DOHH2 (cell line): Measurements from ENCODE around the gene PRKCD.
A peak's percentile ranks its signal among the peaks of the same experiment; 100 is the strongest.

Experiments used
- H3F3A ChIP-seq: fragments of 200-600 bp; sonication (generic), shearing (Covaris generic); 2 replicates; pipeline ENCODE4 v1.6.0; 2016; ENCODE audit warnings: antibody characterized with exemption, mild to moderate bottlenecking; ENCODE audit not compliant: control insufficient read depth, insufficient read depth
- H3K27ac ChIP-seq: fragments of 200-600 bp; sonication (generic); 2 replicates; pipeline ENCODE4 v1.5.1; 2014; ENCODE audit warnings: low read depth, mild to moderate bottlenecking, low read length, moderate library complexity
- H3K27me3 ChIP-seq: fragments of 200-600 bp; sonication (generic); 2 replicates; pipeline ENCODE4 v1.6.1; 2014; ENCODE audit warnings: mild to moderate bottlenecking, low read length, mixed read lengths; ENCODE audit not compliant: control insufficient read depth
- H3K36me3 ChIP-seq: fragments of 200-600 bp; sonication (generic); 2 replicates; pipeline ENCODE4 v1.6.1; 2014; ENCODE audit warnings: mild to moderate bottlenecking, low read length, moderate library complexity, mixed read lengths; ENCODE audit not compliant: control insufficient read depth
- H3K4me1 ChIP-seq: fragments of 200-600 bp; sonication (generic); 2 replicates; pipeline ENCODE4 v1.6.1; 2014; ENCODE audit warnings: mild to moderate bottlenecking, low read length, mixed read lengths; ENCODE audit not compliant: control insufficient read depth
- H3K4me2 ChIP-seq: fragments of 200-600 bp; sonication (generic); 2 replicates; pipeline ENCODE4 v1.6.0; 2014; ENCODE audit warnings: mild to moderate bottlenecking, low read length, moderate library complexity
- H3K4me3 ChIP-seq: fragments of 200-600 bp; sonication (generic); 2 replicates; pipeline ENCODE4 v1.5.1; 2014; ENCODE audit warnings: mild to moderate bottlenecking, low read length, mixed read lengths
- H3K79me2 ChIP-seq: fragments of 200-600 bp; sonication (generic); 2 replicates; pipeline ENCODE4 v1.6.1; 2014; ENCODE audit warnings: mild to moderate bottlenecking, low read length, mixed read lengths; ENCODE audit not compliant: control insufficient read depth
- H3K9me2 ChIP-seq: fragments of 200-600 bp; sonication (generic); replicated peaks from 2 replicates; pipeline ENCODE4 v1.6.1; 2014; ENCODE audit warnings: mild to moderate bottlenecking, low read length, mixed read lengths; ENCODE audit not compliant: control insufficient read depth
- H3K9me3 ChIP-seq: fragments of 200-600 bp; sonication (generic); 2 replicates; pipeline ENCODE4 v1.6.1; 2014; ENCODE audit warnings: antibody characterized with exemption, low read length, mixed read lengths; ENCODE audit not compliant: control insufficient read depth, insufficient read depth
- H4K20me1 ChIP-seq: fragments of 200-600 bp; sonication (generic); 2 replicates; pipeline ENCODE4 v1.6.0; 2014; ENCODE audit warnings: low read depth, mild to moderate bottlenecking, antibody characterized with exemption, low read length, moderate library complexity; ENCODE audit not compliant: control insufficient read depth, insufficient read depth
- EZH2phosphoT487 ChIP-seq: fragments of 200-600 bp; sonication (generic); IDR thresholded peaks from 2 replicates; pipeline ENCODE4 v1.6.1; 2017; ENCODE audit warnings: borderline replicate concordance, mild to moderate bottlenecking, antibody characterized with exemption, low read length, moderate library complexity, mixed read lengths
- TF ChIP-seq, protein P1 (sequence below): fragments of 200-600 bp; sonication (generic); IDR thresholded peaks from one replicate; pipeline ENCODE4 v1.5.1; 2014; ENCODE audit warnings: antibody characterized with exemption, mild to moderate bottlenecking, low read depth, low read length; ENCODE audit not compliant: poor library complexity, severe bottlenecking

The PRKCD gene

DNA sequence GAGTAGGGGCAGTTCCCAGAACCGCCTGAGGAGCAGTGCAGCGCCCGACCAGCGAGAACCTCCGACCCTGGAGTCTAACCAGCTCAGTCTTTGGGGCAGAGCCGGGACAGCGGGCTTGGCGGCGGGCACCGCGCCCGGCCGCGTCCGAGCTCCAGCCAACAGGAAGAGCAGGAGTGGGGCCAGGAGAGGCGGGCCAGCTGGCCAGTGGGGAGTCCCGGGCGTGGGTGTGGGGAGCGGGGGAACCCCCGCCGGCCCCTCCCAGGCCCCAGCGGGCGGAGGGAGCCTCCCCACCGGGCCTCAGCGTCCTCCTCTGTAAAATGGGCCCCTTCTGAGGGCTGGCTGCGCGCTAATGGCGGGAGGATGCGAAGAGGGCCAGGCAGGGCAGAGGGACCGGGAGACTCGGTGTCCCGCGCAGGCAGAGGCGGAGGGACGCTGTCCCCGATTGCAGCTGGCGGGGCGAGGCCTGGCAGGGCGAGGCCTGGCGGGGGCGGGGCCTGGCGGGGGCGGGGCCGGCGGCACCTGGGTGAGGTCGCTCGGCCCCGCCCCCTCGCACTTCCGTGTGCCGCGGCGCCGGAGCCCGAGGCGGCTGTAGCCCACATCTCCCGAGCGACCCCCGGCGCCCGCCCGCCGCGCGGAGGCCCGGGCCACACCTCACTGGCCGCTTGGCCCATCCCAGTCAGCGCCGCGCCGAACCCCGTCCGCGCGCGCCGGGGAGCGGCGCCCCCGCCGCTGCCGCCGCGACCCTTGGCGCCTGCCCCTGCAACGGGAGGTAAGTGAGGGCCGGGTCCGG lies at the start of gene PRKCD:
Gene PRKCD (plus strand): TSS at position 550 of the 790 bp plus-strand sequence. CDS start 17,214 bp downstream, outside the sequence.
- Histone ChIP-seq H3K4me3 (peak within 1 kb of the TSS; percentile 95), H3K27me3 (peaks cover 3% of the 10 kb centered on the region), H3F3A (peaks cover 17% of the 10 kb centered on the region), H4K20me1 (peaks cover 22% of the 10 kb centered on the region; the same call in 1 of the 2 replicates), H3K36me3 (peaks cover 37% of the 10 kb centered on the region), H3K4me2 (peak within 1 kb of the TSS; percentile 98), H3K9me2 (no peaks in the 10 kb centered on the region), H3K79me2 (peaks cover 55% of the 10 kb centered on the region), H3K4me1 (peaks cover 77% of the 10 kb centered on the region), H3K27ac (peak within 1 kb of the TSS; percentile 73), H3K9me3 (no peaks in the 10 kb centered on the region)
- no peak for TF ChIP-seq EZH2phosphoT487
- TF ChIP-seq, protein P1, sequence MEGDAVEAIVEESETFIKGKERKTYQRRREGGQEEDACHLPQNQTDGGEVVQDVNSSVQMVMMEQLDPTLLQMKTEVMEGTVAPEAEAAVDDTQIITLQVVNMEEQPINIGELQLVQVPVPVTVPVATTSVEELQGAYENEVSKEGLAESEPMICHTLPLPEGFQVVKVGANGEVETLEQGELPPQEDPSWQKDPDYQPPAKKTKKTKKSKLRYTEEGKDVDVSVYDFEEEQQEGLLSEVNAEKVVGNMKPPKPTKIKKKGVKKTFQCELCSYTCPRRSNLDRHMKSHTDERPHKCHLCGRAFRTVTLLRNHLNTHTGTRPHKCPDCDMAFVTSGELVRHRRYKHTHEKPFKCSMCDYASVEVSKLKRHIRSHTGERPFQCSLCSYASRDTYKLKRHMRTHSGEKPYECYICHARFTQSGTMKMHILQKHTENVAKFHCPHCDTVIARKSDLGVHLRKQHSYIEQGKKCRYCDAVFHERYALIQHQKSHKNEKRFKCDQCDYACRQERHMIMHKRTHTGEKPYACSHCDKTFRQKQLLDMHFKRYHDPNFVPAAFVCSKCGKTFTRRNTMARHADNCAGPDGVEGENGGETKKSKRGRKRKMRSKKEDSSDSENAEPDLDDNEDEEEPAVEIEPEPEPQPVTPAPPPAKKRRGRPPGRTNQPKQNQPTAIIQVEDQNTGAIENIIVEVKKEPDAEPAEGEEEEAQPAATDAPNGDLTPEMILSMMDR: peak; percentile 38

DNA sequence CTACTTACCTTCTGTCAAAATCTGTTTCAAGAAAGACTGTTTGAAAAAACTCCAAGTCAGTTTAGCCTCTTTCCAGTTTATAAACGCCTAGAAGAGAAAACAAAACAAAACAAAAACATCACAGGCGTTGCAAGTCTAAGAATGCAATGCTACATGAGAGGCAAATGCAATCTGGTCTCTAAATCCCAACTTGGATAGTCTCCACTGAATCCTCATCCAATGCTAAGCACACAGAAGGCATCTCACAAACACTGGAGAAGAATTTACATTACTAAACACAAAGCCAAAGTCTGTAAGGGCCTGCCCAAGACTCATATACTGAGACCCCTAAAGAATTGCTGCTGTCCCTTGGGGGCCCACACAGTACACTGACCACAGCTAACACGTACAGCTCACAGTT lies 49.2 kb upstream of the PRKCD start:
- no peak overlapping the region for H3K4me2 ChIP-seq
- H3K9me3 ChIP-seq: no peaks in the 10 kb centered on the region
- H4K20me1 ChIP-seq: no peaks in the 10 kb centered on the region
- H3F3A ChIP-seq: peaks cover 10% of the 10 kb centered on the region
- H3K36me3 ChIP-seq: peaks cover 54% of the 10 kb centered on the region
- no peaks in the 10 kb centered on the region for H3K4me1 ChIP-seq
- H3K9me2 ChIP-seq: no peaks in the 10 kb centered on the region
- H3K79me2 ChIP-seq: no peaks in the 10 kb centered on the region
- no peak overlapping the region for H3K4me3 ChIP-seq
- no peaks in the 10 kb centered on the region for H3K27me3 ChIP-seq
- H3K27ac ChIP-seq: no peak overlapping the region
- no peak for TF ChIP-seq EZH2phosphoT487
- TF ChIP-seq, protein P1: no peak

DNA sequence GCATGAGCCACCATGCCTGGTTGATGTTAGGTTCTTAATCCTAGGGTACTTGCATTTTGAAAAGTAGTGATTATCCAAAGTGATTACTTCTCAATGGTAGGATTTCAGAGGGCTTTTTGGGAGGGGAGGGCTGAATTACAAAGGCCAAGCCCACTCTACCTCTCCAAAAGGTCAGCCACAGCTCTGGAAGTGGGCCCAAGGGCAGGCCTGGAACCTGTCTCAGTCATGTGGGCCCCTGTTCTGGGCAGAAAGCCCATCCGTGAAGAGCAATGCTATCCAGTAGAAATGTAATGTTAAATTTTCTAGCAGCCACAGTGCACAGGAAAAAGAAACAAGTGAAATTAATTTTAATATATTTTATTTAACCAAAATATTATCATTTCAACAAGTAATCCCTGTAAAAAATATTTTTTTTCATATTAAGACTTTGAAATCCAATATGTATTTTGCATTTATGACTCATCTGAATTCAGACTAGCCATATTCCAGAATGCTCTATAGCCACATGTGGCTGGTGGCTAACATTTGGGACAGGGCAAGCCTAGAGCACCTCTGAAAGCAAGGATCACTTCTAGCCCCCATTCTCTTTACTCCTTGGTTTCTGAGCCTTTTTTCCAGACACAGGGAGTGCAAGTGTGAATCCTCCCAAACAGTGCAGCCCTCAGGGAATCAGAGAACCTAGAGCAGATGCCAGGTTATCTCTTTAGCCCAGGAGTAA lies 47.6 kb upstream of the PRKCD start:
- H3F3A ChIP-seq: peaks cover 10% of the 10 kb centered on the region
- no peak for TF ChIP-seq EZH2phosphoT487
- TF ChIP-seq, protein P1: no peak
- no peaks in the 10 kb centered on the region for H3K9me2 ChIP-seq
- H3K9me3 ChIP-seq: no peaks in the 10 kb centered on the region
- H4K20me1 ChIP-seq: no peaks in the 10 kb centered on the region
- no peak overlapping the region for H3K4me2 ChIP-seq
- no peaks in the 10 kb centered on the region for H3K79me2 ChIP-seq
- H3K27ac ChIP-seq: no peak overlapping the region
- H3K4me1 ChIP-seq: no peaks in the 10 kb centered on the region
- H3K27me3 ChIP-seq: no peaks in the 10 kb centered on the region
- no peak overlapping the region for H3K4me3 ChIP-seq
- H3K36me3 ChIP-seq: peaks cover 68% of the 10 kb centered on the region
